Measurements from ENCODE around the gene PDP2.

Gene PDP2

GRCh38 chr16:66843191-66843590 is 37.1 kb upstream of the PDP2 start:
- no peak for TF ChIP-seq CTCF (IDR thresholded peaks at IDR 0.05)

- no peak for TF ChIP-seq CTCF (IDR thresholded peaks at IDR 0.05)
These were observed 36.3 kb upstream of the PDP2 start for GRCh38 chr16:66844009-66844341.

GRCh38 chr16:66844342-66845079 is 35.8 kb upstream of the PDP2 start, which contains the start of gene CA7:
TSS of gene CA7 (plus strand) at chr16:66844414. CDS start at chr16:66844488, 74 bp downstream.
- TF ChIP-seq CTCF (IDR thresholded peaks at IDR 0.05): no peak

- TF ChIP-seq CTCF (IDR thresholded peaks at IDR 0.05): no peak
These were observed 35.3 kb upstream of the PDP2 start for GRCh38 chr16:66845080-66845410.

- no peak for TF ChIP-seq CTCF (IDR thresholded peaks at IDR 0.05)
These were observed 34.5 kb upstream of the PDP2 start for GRCh38 chr16:66845791-66846221.

- no peak for TF ChIP-seq CTCF (IDR thresholded peaks at IDR 0.05)
These were observed 34.0 kb upstream of the PDP2 start for GRCh38 chr16:66846266-66846665.

- TF ChIP-seq CTCF (IDR thresholded peaks at IDR 0.05): no peak
These were observed 33.5 kb upstream of the PDP2 start for GRCh38 chr16:66846831-66847230.

Measured in LNCAP (cell line).